ENCODE data around the gene HLA-DOB.

DNA sequence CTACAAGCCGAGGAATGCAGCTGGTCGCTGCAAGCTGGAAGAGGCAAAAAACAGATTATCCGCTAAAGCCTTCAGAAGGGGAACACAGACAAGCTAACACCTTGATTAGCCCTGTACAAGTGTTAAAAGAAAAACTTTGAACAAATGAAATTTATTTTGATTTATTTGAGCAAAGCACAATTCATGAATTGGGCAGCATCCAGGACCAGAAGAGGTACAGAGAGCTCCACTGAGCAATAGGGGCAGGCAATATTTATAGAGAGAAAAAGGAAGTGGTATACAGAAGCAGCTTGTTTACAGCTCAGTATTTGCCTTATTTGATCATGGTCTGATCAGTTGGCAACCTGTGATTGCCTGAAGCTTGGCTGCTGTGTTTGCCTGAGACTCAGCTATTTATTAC lies 17.6 kb downstream of the HLA-DOB start:
- TF ChIP-seq POLR2A (IDR thresholded peaks at IDR 0.05), result no peak
- no peak for TF ChIP-seq CTCF (IDR thresholded peaks at IDR 0.05)

Measured in uterus (tissue), 2 donors.